Panc1 (cell line): ENCODE results near the gene OTOG.

Source experiments
- CTCF ChIP-seq: fragments of 450-650 bp; IDR thresholded peaks from 2 replicates; pipeline ENCODE4 v1.5.1; 2017; ENCODE audit warnings: mild to moderate bottlenecking
- POLR2AphosphoS5 ChIP-seq: IDR thresholded peaks from 2 replicates; pipeline ENCODE4 v1.6.1; 2012; ENCODE audit warnings: mild to moderate bottlenecking, low read depth, low read length, moderate library complexity
- REST ChIP-seq, 2 experiments: IDR thresholded peaks; 2 replicates each; pipeline ENCODE4 v1.6.1; 2011 to 2012; ENCODE audit warnings: low read depth in 2 of 2, control low read depth in 1 of 2, low read length in 1 of 2, mild to moderate bottlenecking in 1 of 2, moderate library complexity in 1 of 2; ENCODE audit not compliant: insufficient read depth in 1 of 2

GRCh38 chr11:17538054-17538453 is 9.0 kb upstream of the OTOG start:
- TF ChIP-seq CTCF (no peak), REST (IDR thresholded peaks at IDR 0.05; ENCODE audit: insufficient read depth in 1 of 2, low read depth in 2 of 2, low read length in 1 of 2) (no peak), POLR2AphosphoS5 (no peak)
